HG02852 (cell line): Measurements from ENCODE around the gene DDAH1.
"Not testable (repeated sequence)": the region's sequence is repeated elsewhere in the genome, so short reads cannot be mapped to it uniquely, and the experiment has no call there.

Experiments used
- ATAC-seq: cut with Tn5 transposase; IDR thresholded peaks from one replicate; pipeline ENCODE4 v1.9.1; 2021; ENCODE audit warnings: mild to moderate bottlenecking, moderate library complexity; ENCODE audit not compliant: unreplicated experiment

The DDAH1 gene

GRCh38 chr1:85361606-85362296, 103.2 kb downstream of the DDAH1 start:
- no peak for ATAC-seq

GRCh38 chr1:85360730-85361493, 104.0 kb downstream of the DDAH1 start:
- ATAC-seq = no peak

- ATAC-seq = no peak
These were observed 104.9 kb downstream of the DDAH1 start for GRCh38 chr1:85359874-85360721.

GRCh38 chr1:85358702-85359438, 106.1 kb downstream of the DDAH1 start:
- no peak for ATAC-seq

- ATAC-seq = no peak
These were observed 107.1 kb downstream of the DDAH1 start for GRCh38 chr1:85357817-85358216.

- no peak for ATAC-seq
These were observed 108.8 kb downstream of the DDAH1 start for GRCh38 chr1:85356130-85356529.

- no peak for ATAC-seq
These were observed 112.9 kb downstream of the DDAH1 start for GRCh38 chr1:85352055-85352454.

- ATAC-seq = no peak
These were observed 113.6 kb downstream of the DDAH1 start for GRCh38 chr1:85351202-85351828.

GRCh38 chr1:85349224-85349623, 115.7 kb downstream of the DDAH1 start:
- no peak for ATAC-seq

- no peak for ATAC-seq
These were observed 117.1 kb downstream of the DDAH1 start for GRCh38 chr1:85347908-85348307.

- not testable (repeated sequence) for ATAC-seq
These were observed 117.7 kb downstream of the DDAH1 start for GRCh38 chr1:85347275-85347674.

GRCh38 chr1:85344256-85344694, 120.7 kb downstream of the DDAH1 start:
- no peak for ATAC-seq

- no peak for ATAC-seq
These were observed 121.2 kb downstream of the DDAH1 start for GRCh38 chr1:85343612-85344255.

- ATAC-seq = no peak
These were observed 121.7 kb downstream of the DDAH1 start for GRCh38 chr1:85343213-85343611.

- ATAC-seq = no peak
These were observed 122.8 kb downstream of the DDAH1 start for GRCh38 chr1:85342207-85342606.

- ATAC-seq = no peak
These were observed 124.5 kb downstream of the DDAH1 start for GRCh38 chr1:85340427-85340826.

- ATAC-seq = no peak
These were observed 125.1 kb downstream of the DDAH1 start for GRCh38 chr1:85339656-85340399.

GRCh38 chr1:85339089-85339488, 125.9 kb downstream of the DDAH1 start:
- ATAC-seq = no peak

- peak; percentile 65 for ATAC-seq
These were observed 130.0 kb downstream of the DDAH1 start for GRCh38 chr1:85334962-85335361.
